ACC112 (cell line): Measurements from ENCODE around the gene ANO4.
A peak's percentile ranks its signal among the peaks of the same experiment; 100 is the strongest.

Source experiments
- H2AFZ ChIP-seq: fragments of 200-600 bp; sonication (generic); one replicate; pipeline ENCODE4 v1.6.0; 2017; ENCODE audit warnings: antibody characterized with exemption, low read length; ENCODE audit not compliant: unreplicated experiment
- H3K27ac ChIP-seq: fragments of 200-600 bp; sonication (generic); 2 replicates; pipeline ENCODE4 v1.5.1; 2014; ENCODE audit warnings: low read depth, mild to moderate bottlenecking, antibody characterized with exemption, low read length, moderate library complexity
- H3K27me3 ChIP-seq: fragments of 200-600 bp; sonication (generic); 2 replicates; pipeline ENCODE4 v1.6.1; 2014; ENCODE audit warnings: mild to moderate bottlenecking, antibody characterized with exemption, low read length, moderate library complexity, mixed read lengths; ENCODE audit not compliant: insufficient read depth
- H3K36me3 ChIP-seq: fragments of 200-600 bp; sonication (generic); 2 replicates; pipeline ENCODE4 v1.6.1; 2016; ENCODE audit warnings: mild to moderate bottlenecking, antibody characterized with exemption, low read length, moderate library complexity, mixed read lengths; ENCODE audit not compliant: insufficient read depth
- H3K4me1 ChIP-seq: fragments of 200-600 bp; sonication (generic); one replicate; pipeline ENCODE4 v1.6.1; 2016; ENCODE audit warnings: low read length, mixed read lengths; ENCODE audit not compliant: insufficient read depth, unreplicated experiment, control insufficient read depth
- H3K4me3 ChIP-seq: fragments of 200-600 bp; sonication (generic); 2 replicates; pipeline ENCODE4 v1.5.1; 2014; ENCODE audit warnings: mild to moderate bottlenecking, low read depth, low read length
- H3K79me2 ChIP-seq: fragments of 200-600 bp; sonication (generic); one replicate; pipeline ENCODE4 v1.6.0; 2016; ENCODE audit warnings: low read length; ENCODE audit not compliant: control insufficient read depth, unreplicated experiment, insufficient read depth

ANO4 gene

DNA sequence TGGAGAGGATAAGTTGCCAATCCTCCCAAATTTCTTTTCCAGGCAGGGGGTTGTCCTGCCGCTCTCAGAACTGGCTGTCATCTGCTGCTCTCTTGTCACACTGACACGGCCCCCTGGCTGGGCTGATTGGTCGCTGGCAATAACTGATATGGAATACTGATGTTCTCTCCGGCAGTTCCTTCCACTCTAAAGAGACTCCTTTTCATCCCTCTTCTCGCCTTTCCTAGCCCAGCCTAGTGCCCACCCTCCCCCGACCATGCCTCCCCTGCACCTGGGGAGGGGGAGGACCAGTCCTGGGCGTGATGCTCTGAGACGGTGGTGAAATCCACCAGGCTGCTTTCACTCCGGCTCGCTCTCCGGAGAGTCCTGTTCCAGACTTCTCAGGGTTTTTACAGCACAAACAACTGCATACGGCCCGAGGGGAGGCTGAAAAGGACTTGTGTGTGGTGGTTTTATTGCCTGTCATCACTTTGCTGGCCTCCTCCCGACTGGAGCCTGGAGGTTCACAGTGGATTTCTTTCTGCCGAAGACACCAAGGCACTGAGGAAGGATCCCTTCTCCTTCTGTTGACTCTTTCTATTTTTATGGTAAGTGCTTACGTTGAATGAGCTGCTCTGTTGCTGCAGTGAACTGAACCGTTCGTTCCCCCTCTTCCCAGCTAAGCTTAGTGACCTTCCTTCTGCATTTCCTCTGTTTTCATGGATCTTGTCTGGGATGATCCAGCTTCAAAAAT is at the start of gene ANO4:
Gene ANO4 (plus strand): TSS at position 336 of the 733 bp plus-strand sequence. CDS start 107,010 bp downstream, outside the sequence.
- H3K27me3 ChIP-seq, result no peaks in the 10 kb centered on the region
- no peaks in the 10 kb centered on the region for H3K36me3 ChIP-seq
- no peak within 1 kb of the TSS for H2AFZ ChIP-seq
- H3K27ac ChIP-seq, result no peak within 1 kb of the TSS
- H3K4me3 ChIP-seq, result no peak within 1 kb of the TSS
- peaks cover 3% of the 10 kb centered on the region for H3K4me1 ChIP-seq
- no peaks in the 10 kb centered on the region for H3K79me2 ChIP-seq

- Histone ChIP-seq H3K27ac (no peak overlapping the region), H3K4me3 (no peak overlapping the region)
Measured at GRCh38 chr12:100745378-100746071, 49.1 kb upstream of the ANO4 start.

GRCh38 chr12:100752841-100753240 is 41.7 kb upstream of the ANO4 start:
- H2AFZ ChIP-seq, result no peak overlapping the region
- H3K4me3 ChIP-seq, result no peak overlapping the region
- no peaks in the 10 kb centered on the region for H3K27me3 ChIP-seq
- H3K4me1 ChIP-seq, result peaks cover 18% of the 10 kb centered on the region
- H3K36me3 ChIP-seq, result no peaks in the 10 kb centered on the region
- H3K27ac ChIP-seq, result peak overlapping the region; percentile 83
- no peaks in the 10 kb centered on the region for H3K79me2 ChIP-seq

More at GRCh38 chr12:100745378-100746071, 49.1 kb upstream of the ANO4 start:
- no peaks in the 10 kb centered on the region for H3K79me2 ChIP-seq
- no peaks in the 10 kb centered on the region for H3K4me1 ChIP-seq
- H2AFZ ChIP-seq, result no peak overlapping the region
- no peaks in the 10 kb centered on the region for H3K36me3 ChIP-seq
- no peaks in the 10 kb centered on the region for H3K27me3 ChIP-seq

DNA sequence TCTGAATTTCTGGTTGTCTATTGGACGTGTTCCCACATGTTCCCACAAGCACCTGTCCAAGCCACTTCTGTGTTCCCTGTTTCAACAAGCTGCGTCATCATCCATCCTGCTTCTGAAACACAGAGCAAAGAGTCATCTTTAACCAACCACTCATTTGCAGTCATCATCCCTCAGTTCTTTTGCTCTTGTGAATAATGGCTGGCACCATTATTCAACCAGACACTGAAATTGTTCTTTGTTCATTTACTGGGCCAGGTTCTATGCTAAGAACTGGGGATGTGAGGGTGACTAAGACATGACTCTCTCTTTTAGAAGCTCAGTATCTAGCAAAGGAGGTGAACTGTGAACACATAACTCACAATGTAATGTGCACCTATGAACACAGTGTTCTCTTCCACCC is 40.7 kb upstream of the ANO4 start:
- Histone ChIP-seq H3K79me2 (no peaks in the 10 kb centered on the region), H2AFZ (no peak overlapping the region), H3K4me3 (no peak overlapping the region), H3K27ac (peak overlapping the region; percentile 83), H3K36me3 (no peaks in the 10 kb centered on the region), H3K4me1 (peaks cover 18% of the 10 kb centered on the region), H3K27me3 (no peaks in the 10 kb centered on the region)

DNA sequence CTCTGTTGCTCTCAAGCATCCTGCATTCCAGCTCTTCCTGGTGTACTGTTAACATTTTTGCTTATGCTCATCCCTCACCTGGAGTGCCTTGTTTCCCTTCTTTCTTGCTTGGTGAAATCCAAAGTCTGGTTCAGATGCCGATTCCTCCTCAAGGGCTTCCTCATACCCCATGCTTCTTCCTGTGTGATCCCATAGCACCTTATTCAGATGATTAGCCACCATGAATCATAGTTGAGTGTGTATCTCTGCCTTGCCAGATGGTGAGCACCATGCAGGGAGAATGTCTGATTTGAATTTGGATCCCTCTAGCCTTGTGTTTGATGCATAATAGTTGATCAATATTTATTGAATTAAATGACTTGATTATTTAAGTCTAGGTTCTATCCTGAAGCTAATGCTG is 39.4 kb upstream of the ANO4 start:
- H3K79me2 ChIP-seq, result no peaks in the 10 kb centered on the region
- peaks cover 18% of the 10 kb centered on the region for H3K4me1 ChIP-seq
- no peaks in the 10 kb centered on the region for H3K27me3 ChIP-seq
- no peak overlapping the region for H2AFZ ChIP-seq
- peak overlapping the region; percentile 83 for H3K27ac ChIP-seq
- no peaks in the 10 kb centered on the region for H3K36me3 ChIP-seq
- H3K4me3 ChIP-seq, result no peak overlapping the region

DNA sequence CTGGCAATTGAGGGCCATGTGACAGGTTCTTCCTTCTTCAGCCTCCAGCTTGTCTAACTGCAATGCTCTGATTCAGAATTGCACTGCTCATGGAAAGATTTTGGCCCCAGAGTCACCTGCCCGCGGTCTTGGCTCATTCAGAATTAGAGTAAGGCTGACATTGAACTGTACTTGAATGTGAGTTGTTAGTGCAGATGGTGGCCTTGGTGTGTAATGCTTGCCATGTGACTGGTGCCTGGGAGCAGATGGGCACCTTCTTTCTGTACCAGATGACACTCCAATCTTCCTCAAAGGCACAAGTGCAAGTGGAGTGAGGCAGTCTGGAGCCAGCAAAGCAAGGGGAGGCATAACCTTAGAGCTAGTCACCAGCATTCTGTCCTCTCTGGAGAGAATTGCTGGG is 36.5 kb upstream of the ANO4 start:
- H3K79me2 ChIP-seq, result no peaks in the 10 kb centered on the region
- no peak overlapping the region for H3K4me3 ChIP-seq
- peaks cover 16% of the 10 kb centered on the region for H3K4me1 ChIP-seq
- H3K27ac ChIP-seq, result no peak overlapping the region
- no peak overlapping the region for H2AFZ ChIP-seq
- no peaks in the 10 kb centered on the region for H3K36me3 ChIP-seq
- no peaks in the 10 kb centered on the region for H3K27me3 ChIP-seq

DNA sequence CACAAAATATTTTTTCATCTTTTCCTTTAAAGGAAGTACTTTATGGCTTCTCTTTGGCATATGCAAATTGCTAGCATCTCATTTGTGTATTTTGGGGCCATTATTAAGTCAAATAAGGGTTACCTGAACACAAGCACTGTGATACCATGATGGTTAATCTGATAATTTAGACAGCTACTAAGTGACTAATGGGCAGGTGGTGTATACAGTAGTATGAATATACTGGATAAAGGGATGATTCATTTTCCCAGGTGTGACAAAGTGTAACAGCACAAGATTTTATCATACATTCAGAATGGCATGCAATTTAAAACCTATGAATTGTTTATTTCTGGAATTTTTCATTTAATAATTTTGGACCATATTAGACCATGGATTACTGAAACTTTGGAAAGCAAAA is 27.2 kb upstream of the ANO4 start:
- Histone ChIP-seq H2AFZ (no peak overlapping the region), H3K27me3 (no peaks in the 10 kb centered on the region), H3K4me1 (no peaks in the 10 kb centered on the region), H3K4me3 (no peak overlapping the region), H3K27ac (no peak overlapping the region), H3K79me2 (no peaks in the 10 kb centered on the region), H3K36me3 (no peaks in the 10 kb centered on the region)

DNA sequence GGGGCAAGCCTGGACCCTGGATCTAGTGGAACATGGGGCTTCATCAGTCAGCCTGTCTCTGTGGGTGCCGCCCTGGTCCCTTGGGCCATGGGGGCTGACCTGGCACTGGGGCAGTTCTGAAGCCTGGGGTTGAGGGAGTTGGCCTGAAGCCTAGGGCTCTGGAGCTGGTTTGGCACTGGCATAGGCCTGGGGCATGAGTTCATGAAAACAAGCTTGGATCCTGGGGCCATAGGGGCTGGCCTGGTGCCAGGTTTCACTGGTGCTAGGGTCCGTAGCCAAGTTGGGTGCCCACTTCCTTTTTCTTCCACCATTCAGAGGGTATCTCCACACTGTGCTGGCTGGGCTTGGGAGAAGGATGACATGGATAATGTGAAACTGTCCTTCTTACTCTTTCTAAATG is 26.6 kb upstream of the ANO4 start:
- H3K4me3 ChIP-seq, result no peak overlapping the region
- no peak overlapping the region for H2AFZ ChIP-seq
- H3K36me3 ChIP-seq, result no peaks in the 10 kb centered on the region
- H3K79me2 ChIP-seq, result no peaks in the 10 kb centered on the region
- no peaks in the 10 kb centered on the region for H3K27me3 ChIP-seq
- H3K27ac ChIP-seq, result no peak overlapping the region
- H3K4me1 ChIP-seq, result no peaks in the 10 kb centered on the region

DNA sequence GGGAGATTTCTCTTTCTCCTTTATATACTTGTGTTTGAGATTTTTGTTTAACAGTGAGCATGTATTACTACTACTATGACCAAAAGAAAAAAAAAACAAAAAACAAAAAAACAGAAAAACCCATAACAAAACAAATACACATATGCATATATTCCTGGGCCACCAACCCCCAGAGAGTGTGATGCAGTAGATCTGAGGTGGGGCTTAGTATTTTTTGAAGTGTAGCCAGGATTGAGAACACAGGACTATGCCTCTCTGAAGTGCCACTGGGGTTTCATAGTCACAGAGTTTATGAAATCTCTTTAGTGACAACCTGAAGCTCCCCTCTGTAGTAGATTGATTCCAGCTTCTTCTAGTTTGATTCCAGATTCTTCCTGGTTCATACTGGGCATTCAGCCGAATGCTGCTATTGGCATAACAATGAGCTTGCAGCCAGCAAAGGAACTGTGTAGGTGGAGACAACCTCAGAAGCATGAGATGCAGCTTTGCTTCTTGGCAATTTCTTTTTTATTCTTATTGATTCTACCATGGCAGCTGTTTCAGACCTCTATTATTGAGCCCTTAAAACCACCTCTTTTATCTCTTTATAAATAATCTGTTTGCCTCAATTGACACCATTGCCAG is 15.5 kb upstream of the ANO4 start:
- Histone ChIP-seq H2AFZ (no peak overlapping the region), H3K4me1 (no peaks in the 10 kb centered on the region), H3K79me2 (no peaks in the 10 kb centered on the region), H3K36me3 (no peaks in the 10 kb centered on the region), H3K27ac (no peak overlapping the region), H3K4me3 (no peak overlapping the region), H3K27me3 (no peaks in the 10 kb centered on the region)

GRCh38 chr12:100789146-100789545 is 5.4 kb upstream of the ANO4 start:
- no peak overlapping the region for H3K4me3 ChIP-seq
- H3K4me1 ChIP-seq, result peaks cover 3% of the 10 kb centered on the region
- H3K27me3 ChIP-seq, result no peaks in the 10 kb centered on the region
- no peak overlapping the region for H2AFZ ChIP-seq
- H3K36me3 ChIP-seq, result no peaks in the 10 kb centered on the region
- H3K79me2 ChIP-seq, result no peaks in the 10 kb centered on the region
- H3K27ac ChIP-seq, result no peak overlapping the region
